Caki2 (cell line): Measurements from ENCODE around the gene STK32B. TPM values are rescaled to one million over a fixed set of nuclear protein-coding genes. Genes with fewer than 3 reads are reported as not detected.
"Not testable (repeated sequence)": the region's sequence is repeated elsewhere in the genome, so short reads cannot be mapped to it uniquely, and the experiment has no call there.

Source experiments
- DNase-seq: peaks from one replicate; pipeline ENCODE4 v3.0.0-alpha.2; 2015; ENCODE audit warnings: low read depth
- in situ Hi-C: cut with HindIII; loops from 2 replicates; pipeline ENCODE4 v1.10.0; 2016; ENCODE audit warnings: low sequenced_read_pairs, low pct_unique_long_range_greater_than_20kb, mixed read lengths
- total RNA-seq: library from RNA; depleted of rRNA; stranded (reverse); fragments of >200 nt; shearing (Covaris generic); gene quantifications from 2 replicates; pipeline ENCODE4 v1.2.3, GENCODE V29; 2014; ENCODE audit warnings: low replicate concordance

Gene STK32B
- total RNA-seq, 1 experiment from 2014 or later, result 5.3 TPM

GRCh38 chr4:5260121-5260520, 208.8 kb downstream of the STK32B start:
- DNase-seq, result no peak
- in situ Hi-C loops, result no loop called here

- in situ Hi-C loops, result no loop called here
- DNase-seq, result no peak
Measured at GRCh38 chr4:5261866-5262265, 210.6 kb downstream of the STK32B start.

- in situ Hi-C loops, result no loop called here
- no peak for DNase-seq
Measured at GRCh38 chr4:5266991-5267390, 215.7 kb downstream of the STK32B start.

- in situ Hi-C loops, result no loop called here
- DNase-seq, result no peak
Measured at GRCh38 chr4:5267408-5267807, 216.1 kb downstream of the STK32B start.

GRCh38 chr4:5276475-5277075, 225.3 kb downstream of the STK32B start:
- in situ Hi-C loops, result no loop called here
- DNase-seq, result no peak

GRCh38 chr4:5277079-5277478, 225.8 kb downstream of the STK32B start:
- DNase-seq, result no peak
- in situ Hi-C loops, result no loop called here

- in situ Hi-C loops, result no loop called here
Measured at GRCh38 chr4:5278213-5278612, 226.9 kb downstream of the STK32B start.

GRCh38 chr4:5280069-5280468, 228.8 kb downstream of the STK32B start:
- in situ Hi-C loops, DNase-seq: not testable (repeated sequence)

More at GRCh38 chr4:5278213-5278612, 226.9 kb downstream of the STK32B start:
- DNase-seq, result no peak

GRCh38 chr4:5280828-5281227, 229.5 kb downstream of the STK32B start:
- no peak for DNase-seq
- in situ Hi-C loops, result no loop called here

- in situ Hi-C loops, result no loop called here
- DNase-seq, result no peak
Measured at GRCh38 chr4:5283837-5284236, 232.6 kb downstream of the STK32B start.

GRCh38 chr4:5284517-5284916, 233.2 kb downstream of the STK32B start:
- no peak for DNase-seq
- in situ Hi-C loops, result no loop called here

- DNase-seq, result no peak
- in situ Hi-C loops, result no loop called here
Measured at GRCh38 chr4:5292101-5292500, 240.8 kb downstream of the STK32B start.

- in situ Hi-C loops, DNase-seq: not testable (repeated sequence)
Measured at GRCh38 chr4:5298000-5298787, 246.9 kb downstream of the STK32B start.

GRCh38 chr4:5300283-5300682, 249.0 kb downstream of the STK32B start:
- DNase-seq, result no peak
- in situ Hi-C loops, result no loop called here

GRCh38 chr4:5307928-5308327, 256.6 kb downstream of the STK32B start:
- in situ Hi-C loops, result no loop called here
- DNase-seq, result no peak

GRCh38 chr4:5322321-5322720, 271.0 kb downstream of the STK32B start:
- in situ Hi-C loops, result no loop called here
- DNase-seq, result no peak

- in situ Hi-C loops, result no loop called here
- DNase-seq, result no peak
Measured at GRCh38 chr4:5330339-5330989, 279.2 kb downstream of the STK32B start.

GRCh38 chr4:5337731-5338130, 286.5 kb downstream of the STK32B start:
- DNase-seq, result no peak
- in situ Hi-C loops, result no loop called here

- DNase-seq, result no peak
- in situ Hi-C loops, result no loop called here
Measured at GRCh38 chr4:5338531-5338930, 287.3 kb downstream of the STK32B start.
